ENCODE results near the gene ASAP3.
"Not testable (repeated sequence)": the region's sequence is repeated elsewhere in the genome, so short reads cannot be mapped to it uniquely, and the experiment has no call there.

Gene ASAP3

GRCh38 chr1:23393706-23394105 is 90.3 kb downstream of the ASAP3 start:
- no peak for DNase-seq

GRCh38 chr1:23392125-23392855 is 91.7 kb downstream of the ASAP3 start:
- DNase-seq = no peak

DNA sequence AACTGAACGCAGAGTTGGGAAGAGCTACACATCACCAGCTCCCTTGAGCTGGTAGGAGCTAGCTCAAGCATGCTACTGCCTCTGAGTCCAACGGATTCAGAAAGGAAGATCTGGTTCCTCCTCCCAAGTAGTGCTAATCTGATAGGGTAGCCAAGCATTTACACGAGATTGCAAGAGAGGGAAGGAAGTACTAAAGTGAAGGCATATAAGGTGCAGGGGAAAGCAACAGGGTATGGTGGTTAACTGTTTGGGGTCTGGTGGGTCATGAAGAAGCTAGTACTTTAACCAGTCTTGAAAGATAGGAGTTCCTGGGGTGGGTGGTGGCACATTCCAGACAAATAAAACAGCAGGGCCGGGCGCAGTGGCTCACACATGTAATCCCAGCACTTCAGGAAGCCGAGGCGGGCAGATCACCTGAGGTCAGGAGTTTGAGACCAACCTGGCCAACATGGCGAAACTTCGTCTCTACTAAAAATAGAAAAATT is 94.1 kb downstream of the ASAP3 start:
- DNase-seq = no peak

DNA sequence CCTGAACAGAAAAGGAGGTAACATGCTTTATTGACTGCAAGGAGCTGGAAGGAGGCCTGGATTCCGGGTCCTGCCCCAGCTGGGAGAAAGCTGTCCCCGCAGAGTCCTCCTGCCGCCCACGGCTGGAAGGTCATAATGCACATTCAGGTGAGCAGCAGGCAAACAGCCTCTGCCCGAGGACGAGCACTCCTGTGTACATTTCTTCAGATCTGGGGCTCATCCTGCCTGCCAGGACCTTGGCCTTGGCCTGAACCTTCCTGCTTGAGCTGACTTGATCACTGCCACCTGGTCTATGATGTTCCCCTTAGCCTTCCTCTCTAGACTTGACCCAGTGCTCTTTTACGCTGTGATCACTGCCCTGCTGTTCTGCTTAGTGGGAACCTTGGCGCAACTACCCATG is 96.5 kb downstream of the ASAP3 start:
- DNase-seq = no peak

DNA sequence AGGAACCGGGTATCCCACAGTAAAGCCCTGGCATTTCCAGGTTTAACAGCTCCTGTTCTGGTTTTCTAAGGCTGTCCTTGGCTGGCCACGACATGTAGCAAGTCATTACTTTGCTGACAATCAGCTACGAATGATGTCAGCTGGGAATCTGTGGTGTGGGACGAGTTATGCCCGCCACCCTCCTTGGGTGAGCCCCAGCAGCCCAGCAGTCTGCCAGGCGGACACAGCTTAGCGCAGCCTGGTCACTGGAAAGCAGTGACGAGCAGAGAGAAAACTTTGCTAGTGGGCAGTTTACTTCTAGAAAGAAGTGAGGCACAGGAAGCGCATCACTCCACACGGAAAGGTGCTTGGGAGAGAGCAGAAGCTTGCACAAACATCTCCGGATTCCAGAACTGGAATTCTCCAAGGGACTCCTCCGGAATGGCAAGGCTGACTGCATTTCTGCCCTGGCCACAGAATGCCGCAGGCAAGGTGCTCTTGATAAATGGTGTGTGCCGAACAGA is 98.8 kb downstream of the ASAP3 start:
- no peak for DNase-seq

DNA sequence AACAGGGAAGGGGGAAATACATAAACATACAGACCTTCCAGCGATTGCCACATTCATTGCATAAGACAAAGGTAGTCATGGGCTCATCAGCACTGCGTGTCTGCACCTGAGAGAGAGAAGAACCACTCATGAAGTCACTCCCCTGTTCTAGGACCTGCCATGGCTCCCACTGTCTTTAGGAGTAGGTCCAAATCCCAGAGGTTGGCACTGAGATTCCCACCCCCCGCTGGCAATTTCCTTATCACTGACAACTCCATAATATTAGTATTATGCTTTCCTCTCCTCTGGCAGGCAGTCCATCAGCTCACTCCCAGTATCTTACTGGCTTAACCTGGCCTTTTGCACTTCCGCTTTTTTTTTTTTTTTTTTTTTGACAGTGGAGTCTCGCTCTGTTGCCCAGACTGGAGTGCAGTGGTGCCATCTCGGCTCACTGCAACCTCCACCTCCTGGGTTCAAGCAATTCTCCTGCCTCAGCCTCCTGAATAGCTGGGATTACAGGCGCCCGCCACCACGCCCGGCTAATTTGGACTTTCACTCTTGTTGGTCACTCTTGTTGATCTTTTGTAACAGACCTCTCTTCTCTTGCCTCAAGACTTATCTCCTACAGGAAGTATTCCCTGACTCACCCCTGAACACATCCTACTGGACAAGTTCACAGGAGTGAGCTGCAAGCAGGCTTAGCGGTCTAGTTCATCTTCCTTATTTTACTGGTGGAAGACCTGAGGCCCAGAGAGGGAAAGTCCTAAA is 99.5 kb downstream of the ASAP3 start:
- no peak for DNase-seq

- DNase-seq = no peak
Observed at GRCh38 chr1:23383577-23384311, 100.2 kb downstream of the ASAP3 start.

DNA sequence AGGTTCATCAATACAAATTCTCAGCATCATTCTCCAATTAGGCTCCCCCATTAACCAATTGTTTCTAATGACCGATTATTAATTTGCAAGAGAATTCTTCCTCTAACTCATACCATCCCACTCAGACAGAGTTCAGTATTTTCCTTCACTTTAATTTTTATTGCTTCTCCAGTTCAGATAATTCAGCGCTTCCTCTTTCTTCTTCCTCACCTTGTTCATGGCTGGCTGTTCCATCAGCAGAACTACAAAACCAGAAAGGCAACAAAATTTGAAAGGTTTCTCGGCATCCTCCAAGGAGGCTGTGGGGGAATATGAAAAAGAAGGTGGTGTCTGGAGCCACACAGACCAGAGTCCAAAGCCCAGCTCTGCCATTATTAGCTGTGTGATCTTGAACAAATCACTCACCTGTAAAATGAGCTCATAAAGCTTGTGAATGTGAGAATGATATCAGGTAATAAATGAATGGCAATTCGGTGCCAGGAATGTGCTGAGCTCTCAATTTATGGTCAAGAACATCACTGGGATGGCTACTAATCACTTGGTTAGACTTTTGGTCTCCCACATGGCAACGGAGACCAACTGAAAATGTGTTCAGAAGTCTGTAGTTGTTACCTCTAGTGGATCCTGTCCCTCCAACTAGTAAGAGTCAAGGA is 102.6 kb downstream of the ASAP3 start:
- DNase-seq = no peak

- DNase-seq = no peak
Observed at GRCh38 chr1:23380719-23381118, 103.3 kb downstream of the ASAP3 start.

- DNase-seq = not testable (repeated sequence)
Observed at GRCh38 chr1:23380236-23380635, 103.7 kb downstream of the ASAP3 start.

Measured in activated naive CD4-positive, alpha-beta T cell treated with anti-CD3 and anti-CD28 coated beads, Interleukin-2, amount 50 U/mL, for 16 hours (primary cell).